GM20000 (cell line): Measurements from ENCODE around the gene RNF214.

Experiments
- DNase-seq: peaks from one replicate; pipeline ENCODE4 v3.0.0; 2012; ENCODE audit warnings: low spot score
- CTCF ChIP-seq: IDR thresholded peaks from 2 replicates; pipeline ENCODE4 v1.5.1; 2012; ENCODE audit warnings: mild to moderate bottlenecking, control low read depth; ENCODE audit errors: extremely low read depth, missing control alignments

RNF214 gene

GRCh38 chr11:117187799-117188481 is 44.5 kb upstream of the RNF214 start:
- TF ChIP-seq CTCF = no peak
- DNase-seq = no peak

GRCh38 chr11:117188620-117189081 is 43.8 kb upstream of the RNF214 start:
- no peak for TF ChIP-seq CTCF
- DNase-seq = no peak

GRCh38 chr11:117189191-117189940 is 43.1 kb upstream of the RNF214 start:
- no peak for TF ChIP-seq CTCF
- DNase-seq = peak; percentile 66

- DNase-seq = no peak
These were observed 42.4 kb upstream of the RNF214 start for GRCh38 chr11:117189941-117190544.

GRCh38 chr11:117191680-117192400 is 40.6 kb upstream of the RNF214 start:
- DNase-seq = no peak
- no peak for TF ChIP-seq CTCF

More at GRCh38 chr11:117189941-117190544, 42.4 kb upstream of the RNF214 start:
- no peak for TF ChIP-seq CTCF

- DNase-seq = no peak
- no peak for TF ChIP-seq CTCF
These were observed 40.0 kb upstream of the RNF214 start for GRCh38 chr11:117192401-117192875.
